SH-SY5Y (cell line): ENCODE results near the gene TMEM17.

ENCODE experiments used
- GATA2 ChIP-seq: IDR thresholded peaks from 2 replicates; pipeline ENCODE4 v1.6.1; 2011; ENCODE audit warnings: mild to moderate bottlenecking, low read depth, low read length
- GATA3 ChIP-seq: IDR thresholded peaks from 2 replicates; pipeline ENCODE4 v1.6.1; 2011; ENCODE audit warnings: low read depth, mild to moderate bottlenecking, low read length, moderate library complexity

Gene TMEM17

DNA sequence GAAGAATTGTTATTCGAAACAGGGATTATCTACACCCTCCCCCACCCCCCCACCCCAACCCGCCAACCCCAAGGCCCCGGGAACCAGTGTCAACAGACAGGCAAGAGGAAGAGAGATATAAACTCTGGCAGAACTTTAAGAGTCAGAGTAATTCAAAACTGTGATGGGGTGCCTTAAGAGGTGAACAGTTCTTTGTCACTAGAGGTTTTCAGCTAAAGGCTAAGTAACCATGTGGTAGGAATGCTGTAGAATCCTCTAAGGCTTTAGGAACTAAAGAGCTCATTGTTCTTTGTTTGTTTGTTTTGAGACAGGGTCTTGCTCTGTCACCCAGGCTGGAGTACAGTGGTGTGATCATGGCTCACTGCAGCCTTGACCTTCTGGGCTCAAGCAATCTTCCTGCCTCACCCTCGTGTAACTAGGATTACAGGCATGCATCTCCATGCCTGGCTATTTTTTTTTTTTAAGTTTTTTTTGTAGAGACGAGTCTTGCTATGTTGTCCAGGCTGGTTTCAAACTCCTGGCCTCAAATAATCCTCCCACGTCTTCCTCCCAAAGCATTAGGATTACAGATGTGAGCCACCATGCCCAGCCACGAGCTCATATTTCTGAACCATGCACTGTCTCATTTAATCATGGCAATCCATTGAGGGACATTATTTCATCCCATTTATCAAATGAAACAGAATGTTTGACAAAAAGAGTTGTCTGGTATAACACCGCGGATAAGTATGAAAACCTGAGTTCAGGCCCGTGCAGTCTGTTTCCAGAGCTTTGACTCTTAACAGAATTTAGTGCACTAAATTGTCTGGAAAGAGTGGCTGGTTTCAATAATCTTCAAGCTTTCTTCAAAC is 20.8 kb upstream of the TMEM17 start:
- TF ChIP-seq GATA2 = no peak
- TF ChIP-seq GATA3 = no peak

DNA sequence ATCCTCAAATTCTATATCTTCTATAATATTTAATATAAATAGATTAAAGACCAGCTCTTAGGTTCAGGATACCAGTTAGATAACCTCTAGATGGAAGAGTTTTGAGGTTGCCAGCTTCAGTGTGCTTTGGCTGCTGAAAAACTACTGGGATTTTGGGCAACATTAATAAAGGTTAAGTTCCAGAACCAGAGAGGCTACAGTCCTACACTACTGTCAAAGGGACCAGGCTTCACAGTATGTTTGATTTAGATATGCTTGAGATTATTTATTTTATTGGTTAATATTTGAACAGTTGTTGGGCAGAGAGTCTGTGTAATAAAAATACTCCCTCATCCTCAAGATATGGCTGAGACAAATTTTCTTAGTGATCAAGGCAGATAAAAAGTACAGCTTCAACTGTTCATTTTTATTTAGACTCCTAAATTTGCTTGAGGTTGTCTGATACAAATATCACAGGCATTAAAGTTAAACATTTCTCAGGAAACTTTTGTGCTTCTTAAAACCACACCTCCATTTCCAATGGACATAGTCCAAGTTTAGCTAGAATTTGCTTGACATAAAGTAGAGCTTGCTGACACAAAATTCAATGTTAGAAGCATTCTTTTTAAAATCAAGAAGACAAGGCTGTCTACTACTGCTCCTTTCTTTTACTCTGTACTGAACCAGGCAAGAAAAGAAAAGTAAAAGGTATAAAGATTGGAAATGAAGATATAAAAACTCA is 19.7 kb upstream of the TMEM17 start:
- no peak for TF ChIP-seq GATA3
- no peak for TF ChIP-seq GATA2

DNA sequence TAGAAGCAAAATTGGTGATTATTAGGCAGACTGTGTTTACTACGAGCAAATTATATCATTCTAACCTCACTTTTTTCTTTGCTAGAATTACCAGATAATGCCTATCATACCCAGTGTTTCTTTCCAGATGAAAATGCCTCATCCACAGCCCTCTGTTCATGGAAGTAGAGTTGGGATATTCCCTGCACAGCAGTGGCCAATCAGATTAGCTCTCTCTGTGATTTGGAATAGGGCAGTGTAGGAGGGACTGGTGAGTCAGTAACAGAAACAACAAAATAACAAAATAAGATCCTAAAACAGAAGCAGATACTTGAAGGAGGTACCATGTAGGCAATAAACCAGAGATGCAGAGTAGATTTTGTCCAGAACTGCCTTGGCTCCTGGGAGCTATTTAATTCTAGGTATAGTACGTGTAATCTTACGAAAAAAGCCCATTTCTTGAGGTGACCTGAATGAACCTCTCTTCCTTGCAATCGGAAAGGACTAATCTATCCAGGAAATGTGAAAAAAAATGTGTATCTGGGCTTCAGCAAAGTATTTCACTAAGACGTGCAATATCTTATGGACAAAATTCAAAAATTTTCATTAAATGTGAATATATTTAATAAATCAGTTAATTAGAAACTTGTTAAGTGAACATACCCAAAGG is 18.4 kb upstream of the TMEM17 start:
- TF ChIP-seq GATA3 (no peak), GATA2 (no peak)

DNA sequence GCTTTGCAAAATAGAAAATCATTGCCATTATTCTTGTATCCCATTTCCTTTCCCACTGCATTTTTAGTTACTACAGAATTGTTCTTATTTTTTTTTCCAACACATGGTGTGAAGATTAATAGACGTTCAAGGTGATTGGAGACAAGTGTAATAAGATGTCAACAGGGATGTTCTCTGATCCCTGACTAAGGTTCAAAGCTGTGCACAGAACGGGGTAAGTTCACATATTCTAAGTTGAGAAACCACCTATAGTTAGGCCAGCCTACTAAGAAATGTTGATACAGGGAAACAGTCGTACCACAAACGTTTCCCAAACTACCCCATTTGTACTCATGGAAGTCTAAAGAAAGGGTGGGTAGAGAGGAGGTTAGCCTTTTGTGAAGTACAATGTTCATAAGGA is 6.4 kb upstream of the TMEM17 start:
- no peak for TF ChIP-seq GATA3
- TF ChIP-seq GATA2 = no peak

DNA sequence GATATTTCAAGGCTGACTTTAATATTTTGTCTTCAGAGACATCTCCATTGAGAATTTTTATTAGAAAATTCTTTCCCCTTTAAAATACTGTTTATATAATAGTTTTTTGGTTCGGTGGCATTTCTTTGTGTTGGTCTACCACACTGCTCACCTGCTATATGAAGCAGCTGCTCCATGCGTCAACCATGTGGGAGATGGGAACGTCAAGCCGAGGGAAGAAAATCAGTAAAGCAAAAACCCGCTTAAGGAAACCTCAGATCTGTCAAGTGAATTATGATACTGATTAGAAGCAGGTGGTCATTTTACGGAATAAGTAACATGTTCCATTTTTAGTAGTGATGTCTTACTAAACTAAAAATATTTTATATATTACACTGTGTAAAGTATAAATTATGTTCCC is 5.6 kb upstream of the TMEM17 start:
- no peak for TF ChIP-seq GATA2
- TF ChIP-seq GATA3 = no peak

DNA sequence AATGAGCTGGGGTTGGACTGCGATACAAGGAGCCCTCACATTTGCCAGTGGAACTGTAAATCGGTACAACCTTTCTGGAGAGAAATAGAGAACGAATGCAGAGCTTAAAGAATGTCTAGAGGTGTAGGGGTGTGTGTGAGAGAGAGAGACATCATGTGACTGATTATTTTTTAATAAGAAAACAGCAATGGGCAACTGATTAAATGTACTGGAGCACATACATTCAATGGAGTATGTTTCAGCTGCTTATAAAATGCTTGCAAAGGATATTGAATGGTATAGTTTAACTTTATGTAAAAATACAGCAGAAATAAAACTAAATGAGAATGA is 391 bp upstream of the TMEM17 start:
- no peak for TF ChIP-seq GATA2
- TF ChIP-seq GATA3 = no peak

DNA sequence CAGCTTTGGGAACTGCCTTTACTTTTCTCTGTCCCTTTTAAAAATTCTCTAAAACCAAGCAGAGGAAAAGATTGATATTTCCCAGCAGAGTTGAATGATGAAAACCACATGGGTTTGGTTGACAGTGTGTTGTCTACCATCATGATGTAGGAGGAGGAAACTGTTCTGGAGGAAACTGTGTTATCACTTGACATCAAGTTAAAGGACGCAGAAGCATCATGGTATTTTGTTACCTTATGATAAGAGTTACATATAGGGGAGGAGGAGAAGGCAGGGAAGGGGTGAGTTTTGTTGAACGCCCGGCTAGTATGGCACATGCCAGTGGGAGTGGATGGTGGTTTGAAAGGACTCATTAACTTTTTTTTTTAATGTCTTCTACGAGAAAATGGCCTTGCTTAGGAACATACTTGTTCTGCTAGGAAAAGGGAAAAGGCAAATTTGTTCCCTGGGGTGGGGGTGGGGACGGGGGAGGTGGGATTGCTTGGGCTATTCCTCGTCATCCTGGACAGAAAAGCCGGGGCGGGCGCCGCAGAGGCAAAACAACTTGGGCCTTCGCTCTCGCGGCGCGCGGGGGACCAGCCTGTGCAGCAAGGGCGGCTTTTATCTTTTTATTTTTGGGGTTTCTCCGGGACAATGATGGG is 766 bp downstream of the TMEM17 start:
- TF ChIP-seq GATA3 (no peak), GATA2 (no peak)

DNA sequence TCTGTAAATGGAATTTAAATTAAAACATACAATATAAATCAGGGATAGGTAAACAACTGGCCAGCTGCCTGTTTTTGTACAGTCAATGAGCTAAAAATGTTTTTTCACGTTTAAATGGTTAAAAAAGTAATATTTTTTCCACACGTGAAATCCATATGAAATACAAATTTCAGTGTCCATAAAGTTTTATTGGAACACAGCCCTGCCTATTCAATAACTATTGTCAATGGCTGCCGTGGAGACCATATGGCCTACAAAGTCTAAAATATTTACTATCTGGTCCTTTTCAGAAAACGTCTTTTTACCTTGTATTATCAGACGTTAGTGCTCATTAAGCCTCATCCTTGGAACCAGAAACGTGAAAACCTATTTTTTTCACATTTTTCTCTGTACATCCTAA is 1.3 kb downstream of the TMEM17 start:
- TF ChIP-seq GATA2 (no peak), GATA3 (no peak)

DNA sequence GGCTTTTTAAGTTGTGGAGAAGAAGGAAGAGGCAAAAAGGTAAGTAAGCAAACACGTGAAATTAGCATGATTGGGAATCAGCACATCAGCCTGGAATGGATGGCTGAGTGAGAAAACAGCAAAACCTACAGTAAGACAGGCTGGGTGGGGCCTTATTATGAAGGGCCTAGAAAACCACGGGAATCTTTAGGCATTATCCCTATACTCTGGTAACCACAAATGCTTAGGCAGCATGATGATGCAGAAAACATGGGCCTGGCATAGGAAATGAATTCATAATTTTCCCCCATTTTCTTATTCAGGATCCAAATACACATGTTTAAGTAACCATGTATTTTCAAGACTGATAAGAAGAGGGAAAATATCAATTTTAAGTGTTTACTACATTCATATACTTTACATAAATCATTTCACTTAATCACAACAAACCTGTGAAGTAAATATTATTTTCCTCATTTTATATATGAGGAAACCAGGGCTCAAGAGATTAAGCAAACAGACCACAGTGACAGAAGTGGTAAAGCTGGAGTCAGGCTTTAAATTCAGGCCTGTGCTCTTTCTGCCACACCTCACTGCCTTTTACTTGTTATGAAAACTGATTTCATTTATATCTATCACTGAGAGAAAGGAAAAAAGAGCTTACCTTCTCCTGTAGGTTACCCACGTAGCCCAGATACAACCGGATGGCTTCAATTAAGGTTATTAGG is 4.0 kb downstream of the TMEM17 start:
- no peak for TF ChIP-seq GATA3
- TF ChIP-seq GATA2 = no peak

DNA sequence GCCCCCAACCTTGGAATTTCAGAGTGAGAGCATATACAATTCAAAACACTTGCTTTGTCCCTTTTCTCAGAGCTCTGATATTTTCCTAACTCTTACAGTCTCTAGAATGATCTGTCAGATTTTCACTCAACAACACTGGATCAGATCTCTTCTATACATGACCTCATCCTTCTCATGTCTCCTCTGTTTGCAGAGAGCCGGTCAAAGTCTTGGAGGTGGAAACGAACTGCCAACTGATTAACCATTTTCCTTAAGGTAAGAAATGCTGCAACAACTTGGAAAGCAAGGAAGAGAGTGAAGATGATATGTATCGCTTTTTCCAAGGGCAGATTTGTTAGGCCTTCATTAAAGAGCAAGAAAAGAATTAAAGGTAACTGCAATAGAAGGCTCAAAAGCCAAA is 4.9 kb downstream of the TMEM17 start:
- TF ChIP-seq GATA3 = no peak
- TF ChIP-seq GATA2 = no peak

DNA sequence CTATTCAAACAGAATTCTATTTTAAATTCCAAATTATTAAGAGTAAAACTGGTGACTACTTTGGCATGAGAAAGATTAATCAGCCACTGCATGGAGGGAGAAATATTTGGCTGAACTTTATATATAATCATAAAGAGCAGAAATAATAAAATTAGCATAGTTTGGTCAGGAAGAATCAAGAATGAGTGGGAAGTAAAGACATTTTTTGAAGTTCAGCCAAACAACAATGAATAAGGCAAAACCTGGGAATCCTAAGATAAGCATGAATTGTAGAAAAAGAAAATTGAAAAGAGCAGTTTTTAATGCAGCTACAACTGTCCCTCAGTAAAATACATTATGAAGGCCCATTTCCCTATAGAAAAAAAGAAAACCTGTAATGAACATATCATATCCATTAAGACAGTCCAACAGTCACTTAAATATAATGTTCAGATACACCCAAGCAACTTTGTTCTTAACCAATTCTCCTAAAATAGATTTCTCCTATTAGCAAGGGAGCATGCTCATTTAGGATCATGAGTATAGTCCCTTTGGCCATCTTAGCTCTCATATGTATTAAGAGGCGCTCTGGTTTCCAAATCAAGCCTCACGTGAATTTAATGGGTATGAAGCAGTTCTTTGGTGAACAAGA is 6.5 kb downstream of the TMEM17 start:
- TF ChIP-seq GATA3 = no peak
- no peak for TF ChIP-seq GATA2

DNA sequence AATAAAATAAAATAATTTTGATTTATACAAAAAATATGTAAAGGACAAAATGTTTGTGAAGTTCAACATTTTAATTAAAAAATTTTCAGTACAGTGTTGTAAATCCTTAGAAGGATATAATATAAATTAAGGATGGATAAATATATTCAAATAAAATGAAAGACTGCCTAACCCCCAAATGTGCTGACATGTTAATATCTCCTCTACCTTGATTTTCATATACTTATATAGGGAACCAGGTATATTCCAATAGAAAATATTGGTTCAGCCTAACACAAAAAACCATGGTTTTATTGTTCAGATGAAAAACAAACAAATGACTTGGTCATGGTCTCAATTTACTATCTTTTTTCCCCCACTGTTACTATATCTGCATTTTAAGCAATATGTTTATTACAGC is 7.3 kb downstream of the TMEM17 start:
- TF ChIP-seq GATA3 (no peak), GATA2 (no peak)

DNA sequence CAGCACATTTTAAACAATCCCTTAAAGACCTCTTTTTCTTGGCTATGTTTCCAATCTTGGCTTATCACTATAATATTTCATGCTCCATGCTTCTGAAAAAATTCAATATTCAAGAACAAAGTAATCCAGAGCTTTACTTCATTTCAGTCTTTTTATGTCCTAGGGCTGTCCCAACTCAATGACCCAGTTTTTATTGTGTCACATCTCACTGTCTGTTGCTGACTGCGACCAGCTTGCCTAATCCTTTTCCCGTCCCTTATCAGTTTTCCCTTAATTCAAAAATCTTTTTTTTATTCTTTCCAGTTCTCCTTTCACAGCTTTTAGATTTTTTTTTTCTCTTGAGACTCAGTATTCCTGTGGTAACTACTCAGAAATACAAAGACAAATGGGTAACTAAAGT is 10.2 kb downstream of the TMEM17 start:
- TF ChIP-seq GATA3 (no peak), GATA2 (peak; percentile 13; the same call in 1 of the 2 replicates)
